Activated CD8-positive, alpha-beta memory T cell treated with anti-CD3 and anti-CD28 coated beads, Interleukin-2, amount 50 U/mL, for 24 hours (primary cell): Measurements from ENCODE around the gene ATP2B1.

Experiments
- DNase-seq: peaks from one replicate; pipeline ENCODE4 v3.0.0-alpha.2; 2020; ENCODE audit errors: extremely low read depth

Gene ATP2B1

DNA sequence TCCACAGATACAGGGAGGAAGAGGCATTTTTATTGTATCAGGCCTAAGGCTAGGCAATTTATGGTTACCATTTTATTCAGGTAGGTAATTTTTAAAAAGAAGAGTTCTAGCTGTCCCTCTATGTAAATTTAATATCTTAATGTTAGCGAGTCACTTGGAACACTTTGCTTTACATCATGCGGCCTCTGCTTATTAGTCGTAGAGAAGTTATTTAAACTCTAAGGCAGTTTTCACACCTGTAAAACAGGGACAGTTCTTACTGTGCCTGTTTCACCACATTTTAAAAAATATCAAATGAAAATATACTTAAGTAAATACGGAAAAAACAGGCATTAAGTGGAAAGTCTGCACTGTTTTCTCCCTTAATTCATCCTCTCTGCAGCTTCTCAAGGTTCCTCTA lies 111.4 kb downstream of the ATP2B1 start:
- DNase-seq = no peak

DNA sequence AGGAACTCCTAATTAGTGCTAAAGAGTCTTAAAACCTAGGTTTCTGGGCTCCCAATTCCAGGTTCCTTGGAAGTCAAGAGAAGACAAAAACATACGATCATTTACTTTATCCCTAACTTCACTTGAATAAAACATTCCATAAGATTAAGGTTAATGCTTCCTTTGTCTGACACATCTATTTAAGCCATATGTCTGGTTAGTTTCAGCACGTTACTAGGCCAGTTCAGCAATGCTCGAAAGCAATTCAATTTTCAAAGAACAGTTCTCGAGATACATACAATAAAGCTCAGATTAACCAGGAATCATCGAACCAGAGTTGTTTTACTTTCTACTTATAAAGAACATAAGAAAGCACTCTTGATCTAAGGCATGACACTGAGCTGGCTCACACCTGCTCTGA lies 114.8 kb downstream of the ATP2B1 start:
- no peak for DNase-seq

DNA sequence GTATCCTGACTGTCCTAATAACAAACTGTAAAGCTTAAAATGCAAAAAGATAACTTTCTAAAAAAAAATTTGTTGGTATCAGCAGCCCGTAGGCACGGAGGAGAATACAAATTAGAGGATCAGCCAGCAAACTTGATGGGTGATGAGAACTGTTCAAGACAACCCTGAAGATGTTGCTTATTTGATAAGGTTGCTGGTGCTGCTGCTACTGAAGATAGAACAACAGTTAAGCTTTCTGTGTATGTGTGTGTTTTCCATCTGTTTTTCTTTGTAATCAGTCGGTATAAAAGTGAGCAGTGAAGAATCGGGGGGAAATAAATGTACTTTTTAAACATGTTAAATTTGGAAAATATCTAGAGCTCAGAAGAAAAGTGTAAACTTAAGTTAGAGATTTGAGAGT lies 115.4 kb downstream of the ATP2B1 start:
- no peak for DNase-seq

DNA sequence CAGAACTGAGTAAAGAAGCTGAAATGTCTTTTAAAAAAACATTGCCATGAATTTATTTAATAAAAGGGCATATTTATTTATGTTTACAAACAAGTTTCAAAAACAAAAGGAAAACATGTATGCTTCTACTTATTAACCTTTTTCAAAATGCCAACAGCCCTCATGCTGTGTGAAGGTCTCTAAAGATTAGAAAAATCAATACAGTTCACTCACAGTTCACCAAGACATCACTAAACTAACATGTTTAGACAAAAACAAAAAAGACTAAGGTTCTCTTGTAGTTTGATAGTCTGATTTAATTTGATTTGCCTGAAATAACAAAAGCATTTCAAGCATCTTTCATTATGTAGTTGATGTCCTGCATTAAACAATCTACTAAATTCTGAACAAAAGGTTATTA lies 118.9 kb downstream of the ATP2B1 start:
- no peak for DNase-seq

DNA sequence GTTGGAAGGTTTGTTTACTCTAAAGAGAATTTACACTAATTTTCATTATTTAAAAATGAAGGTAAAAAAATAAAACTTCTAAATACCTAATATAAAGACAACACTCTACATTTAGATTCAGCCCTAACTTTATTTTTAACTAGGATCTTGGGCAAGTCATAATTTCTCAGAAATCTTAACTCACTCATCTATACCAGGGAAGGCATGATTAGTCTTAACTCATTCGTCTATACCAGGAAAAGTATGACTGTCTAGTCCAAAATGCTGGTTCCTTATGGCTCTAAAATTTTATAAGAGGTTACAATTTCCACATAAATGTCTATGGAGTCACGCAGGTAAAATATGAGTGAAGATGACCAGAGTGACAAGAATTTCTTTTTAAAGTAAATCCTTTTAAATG lies 130.1 kb downstream of the ATP2B1 start:
- DNase-seq = no peak

DNA sequence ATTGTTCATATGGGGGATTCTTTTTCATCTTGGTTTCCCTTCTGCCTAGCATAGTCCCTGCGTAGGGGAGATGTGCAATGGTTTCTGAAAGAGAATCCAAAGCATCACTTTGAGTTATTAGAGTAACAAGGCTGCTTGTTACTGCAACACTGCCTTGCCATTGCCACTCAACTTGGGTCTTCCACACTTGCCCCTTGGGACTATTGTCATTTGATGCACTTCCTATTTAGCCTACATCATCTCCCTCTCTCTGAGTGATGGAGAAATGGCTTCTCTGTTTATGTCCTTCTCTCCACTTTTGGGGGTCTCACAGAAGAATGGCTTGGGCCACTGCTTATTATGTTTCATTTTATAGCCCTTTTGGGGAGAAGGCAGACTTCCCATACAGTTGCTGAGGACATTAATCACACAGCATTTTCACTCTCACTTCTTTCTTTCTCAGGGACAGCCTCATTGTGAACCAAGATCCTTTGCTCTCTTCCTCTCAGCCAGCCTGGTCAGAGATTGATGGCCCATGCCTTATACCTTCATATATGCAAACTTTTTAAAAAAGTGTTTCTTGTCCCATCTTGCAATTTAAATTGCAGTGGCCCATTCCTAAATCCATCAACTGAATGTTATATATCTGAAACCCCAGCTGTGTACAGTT lies 131.9 kb downstream of the ATP2B1 start:
- DNase-seq = no peak

DNA sequence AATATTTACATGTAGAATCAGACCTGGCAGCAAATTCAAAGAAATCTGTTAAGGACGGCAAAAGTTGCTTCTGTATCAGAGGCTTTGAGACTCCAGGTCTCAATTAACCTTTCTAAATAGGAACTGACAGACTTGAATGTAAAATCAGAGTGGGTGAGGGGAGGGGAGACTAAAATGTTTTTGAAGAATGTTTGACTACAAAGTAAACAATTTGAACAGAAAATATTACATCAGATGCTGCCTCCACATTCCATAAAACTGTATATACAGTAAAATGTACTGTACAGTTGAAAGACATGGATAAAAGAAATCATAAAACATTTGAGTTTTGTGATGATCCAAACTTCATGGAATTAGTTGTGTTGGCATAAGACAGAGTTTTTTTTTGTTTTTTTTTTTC lies 133.3 kb downstream of the ATP2B1 start:
- no peak for DNase-seq

DNA sequence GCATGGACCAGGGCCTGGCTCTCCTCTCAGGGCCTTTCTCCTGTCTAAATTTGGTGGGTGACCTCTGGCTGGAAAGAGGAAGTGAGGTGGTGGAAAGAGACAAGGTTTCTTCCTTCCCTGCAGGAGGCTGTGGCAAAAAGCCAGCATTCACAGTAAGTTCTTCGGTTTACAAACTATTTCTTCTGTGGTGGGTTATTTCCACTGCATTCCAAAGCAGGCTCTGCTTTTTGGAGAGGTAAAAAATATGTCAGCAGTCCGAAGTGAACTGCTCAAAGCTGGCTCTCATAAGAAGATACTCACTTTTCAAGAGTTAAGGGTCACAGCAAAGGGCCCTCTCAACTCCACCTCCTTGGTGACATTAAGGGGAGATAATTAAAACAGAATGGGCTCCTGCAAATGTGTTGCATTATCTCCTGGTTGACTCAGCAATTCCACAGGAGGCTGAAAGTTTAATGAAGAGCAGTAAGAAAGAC lies 133.9 kb downstream of the ATP2B1 start:
- no peak for DNase-seq

DNA sequence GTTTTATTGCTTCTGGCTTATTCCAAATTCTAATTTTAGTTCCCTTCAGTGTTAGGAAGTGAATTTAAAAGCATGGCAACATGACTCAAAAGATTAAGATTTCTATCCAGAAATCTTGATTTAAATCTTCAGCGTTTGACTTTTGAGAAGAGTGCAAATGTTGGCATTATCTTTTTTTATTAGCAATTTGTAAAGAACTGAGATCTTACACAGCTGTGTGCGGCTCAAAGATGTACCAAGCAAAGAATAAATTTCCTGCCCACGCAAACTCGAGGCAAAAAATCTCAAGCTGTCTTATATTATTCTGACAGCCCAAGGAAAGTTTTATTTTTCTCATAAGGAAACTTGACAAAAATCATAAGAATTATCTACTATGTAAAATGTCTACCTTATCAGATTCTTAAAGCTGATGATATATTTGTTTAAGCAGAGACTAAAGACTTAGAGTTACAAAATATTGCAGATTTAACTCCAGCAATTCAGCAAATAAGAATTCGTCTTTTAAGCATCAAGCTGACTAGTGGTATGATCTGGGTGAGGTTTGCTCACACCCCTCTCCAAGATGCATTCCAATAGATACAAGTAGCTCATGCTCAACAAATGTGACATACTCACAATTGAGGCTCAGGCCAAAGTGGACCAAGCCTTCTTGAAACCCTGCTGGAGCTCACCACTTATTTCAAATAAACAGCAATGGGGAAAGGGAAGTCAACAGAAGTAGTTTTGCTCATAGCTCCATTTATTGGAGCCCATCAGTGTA lies 135.4 kb downstream of the ATP2B1 start:
- DNase-seq = no peak

DNA sequence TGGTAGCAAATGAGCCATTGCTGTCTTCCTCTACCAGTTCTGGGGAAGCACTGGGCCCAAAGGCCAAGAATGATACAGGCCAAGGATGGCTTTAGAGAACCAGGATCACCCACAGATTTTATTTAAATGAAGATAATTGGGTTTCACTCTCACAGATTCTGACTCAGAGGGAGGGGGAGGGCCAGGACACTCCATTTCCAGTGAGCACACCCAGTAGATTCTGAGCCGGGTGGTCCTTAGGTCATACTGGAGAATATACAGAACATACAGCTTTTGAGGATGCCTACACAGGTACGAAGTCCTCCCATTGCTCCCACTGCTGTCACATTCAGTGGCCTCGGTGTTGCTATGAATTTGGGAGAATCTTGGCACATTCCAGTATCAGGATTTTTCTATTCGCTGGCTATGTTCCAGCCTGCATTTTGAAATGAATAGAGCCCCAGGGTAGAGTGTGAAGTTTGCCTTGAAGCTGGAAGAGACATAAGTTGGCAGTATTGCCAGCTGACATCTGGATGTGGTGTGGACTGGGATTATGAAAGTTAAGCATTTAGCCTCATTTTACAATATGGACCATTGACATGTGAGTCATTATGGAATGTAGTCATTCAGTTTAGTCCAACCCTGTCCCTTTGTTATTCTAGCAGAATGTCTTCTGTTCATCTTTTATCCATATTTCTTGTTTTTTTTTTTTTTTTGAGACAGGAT lies 137.0 kb downstream of the ATP2B1 start:
- DNase-seq = no peak

DNA sequence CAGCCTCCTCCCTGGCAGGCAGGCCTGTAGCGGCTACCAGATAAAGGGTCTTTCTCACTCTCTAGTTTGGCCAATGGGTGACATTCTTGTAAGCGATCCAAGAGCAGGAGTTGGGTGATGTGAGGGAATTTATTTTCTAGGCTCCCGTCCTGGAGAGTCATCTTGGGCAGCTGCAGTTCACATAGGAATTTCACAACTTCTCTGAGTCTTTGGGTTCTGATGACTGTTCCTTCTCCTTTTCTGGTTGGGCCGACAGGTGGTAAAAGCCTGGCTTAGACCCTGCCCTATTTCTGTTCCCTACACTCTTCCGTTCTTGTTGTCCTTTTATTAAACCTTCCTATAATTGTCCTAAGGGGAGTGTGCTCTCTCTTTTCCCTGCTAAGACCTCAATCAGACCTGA lies 140.2 kb downstream of the ATP2B1 start:
- DNase-seq = no peak

DNA sequence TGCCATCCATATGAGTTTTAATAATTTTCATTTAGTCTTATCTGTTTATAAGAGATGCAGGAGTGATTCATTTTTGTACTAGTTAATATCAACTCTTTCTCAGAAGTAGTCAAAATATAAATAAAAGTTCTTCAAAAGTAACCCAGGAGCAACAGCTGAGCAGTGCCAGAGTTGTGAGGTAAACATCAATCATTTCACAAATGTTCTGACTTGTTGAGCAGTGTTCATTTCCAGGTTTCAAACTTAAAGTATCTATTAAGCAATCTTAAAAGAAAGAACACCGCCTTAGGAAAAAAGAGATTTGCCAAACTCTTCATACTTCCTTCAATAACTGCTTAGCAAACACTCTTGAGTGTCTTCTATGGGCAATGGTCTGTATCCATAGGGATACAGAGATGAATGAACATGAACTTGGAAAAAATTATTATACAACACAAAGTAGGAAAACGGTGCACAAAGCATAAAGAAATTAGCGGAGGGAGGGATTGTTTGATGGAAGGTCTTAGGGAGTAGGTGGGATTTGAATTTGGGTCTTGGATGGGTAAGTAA lies 140.9 kb downstream of the ATP2B1 start:
- no peak for DNase-seq

DNA sequence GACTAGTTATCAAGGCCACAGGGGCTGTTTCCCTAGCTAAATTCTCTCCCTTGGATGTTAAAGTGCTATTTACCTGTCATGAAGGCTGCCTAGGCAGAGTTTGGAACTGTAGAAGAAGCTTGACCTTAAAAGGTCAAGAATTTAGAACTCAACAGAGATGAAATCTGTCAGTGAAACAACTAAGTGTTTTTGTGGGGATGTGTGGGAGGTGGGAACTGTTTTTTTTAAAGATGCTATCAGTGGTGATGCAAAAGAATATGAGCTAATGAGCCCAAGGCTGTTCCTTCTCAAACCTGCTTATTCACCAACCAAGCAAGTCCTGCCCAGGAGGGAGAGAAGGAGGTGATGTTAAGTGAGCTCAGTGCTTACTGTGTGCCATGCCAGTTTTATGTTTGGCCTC lies 142.0 kb downstream of the ATP2B1 start:
- no peak for DNase-seq

DNA sequence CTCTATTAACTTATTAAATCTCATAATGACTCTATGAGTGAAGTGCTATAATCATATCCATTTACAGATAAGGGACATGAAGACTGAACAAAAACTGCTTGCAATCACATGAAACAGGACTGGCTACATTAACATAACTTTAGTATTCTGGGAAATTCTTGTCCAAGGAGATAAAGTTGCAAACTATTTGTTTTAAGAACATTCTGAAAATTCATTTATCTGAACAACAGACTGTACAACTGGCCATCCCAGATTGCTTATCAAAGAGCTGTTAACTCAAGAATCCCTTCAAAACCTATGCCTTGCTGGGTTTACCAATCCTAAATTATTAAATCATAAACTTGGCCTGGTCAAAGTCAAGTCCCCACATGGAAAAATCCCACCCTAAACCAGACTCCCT lies 143.6 kb downstream of the ATP2B1 start:
- no peak for DNase-seq

DNA sequence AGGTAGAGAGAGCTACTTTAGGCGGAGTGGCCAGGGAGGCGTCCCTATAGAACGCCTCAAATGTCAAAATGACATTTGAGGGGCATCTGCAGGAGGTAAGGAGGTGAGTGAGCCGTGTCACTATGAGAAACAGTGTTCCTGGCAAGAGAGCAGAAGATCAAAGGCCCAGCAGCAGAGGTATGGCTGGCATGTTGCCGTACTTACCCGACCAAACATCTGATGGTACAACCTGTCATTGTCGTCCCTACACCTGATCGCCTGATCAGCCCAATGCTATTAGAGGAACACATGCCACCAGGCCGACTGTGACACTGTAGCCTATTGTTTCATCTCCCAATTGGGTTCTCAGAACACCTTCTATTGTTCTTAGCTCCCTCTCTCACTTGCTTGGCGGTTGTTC lies 148.9 kb downstream of the ATP2B1 start:
- no peak for DNase-seq

DNA sequence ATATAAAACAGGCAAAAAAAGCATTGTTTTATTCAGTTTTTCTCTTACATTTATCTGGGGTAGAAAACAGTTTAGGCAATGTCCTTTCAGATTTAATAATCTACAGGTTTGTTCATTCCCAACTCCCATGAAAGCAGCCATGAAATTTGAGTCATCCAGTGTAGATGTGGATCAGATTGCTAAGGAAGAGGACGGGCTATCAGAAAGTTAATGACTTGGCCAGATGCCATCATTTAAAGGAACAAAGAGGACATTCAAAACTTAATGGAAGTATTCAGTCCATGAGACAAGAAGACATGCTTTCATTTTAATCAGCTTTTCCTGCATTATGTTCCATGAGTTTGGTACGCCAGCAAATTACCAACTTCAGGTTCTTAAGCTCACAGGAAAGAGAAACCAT lies 151.7 kb downstream of the ATP2B1 start:
- DNase-seq = no peak

DNA sequence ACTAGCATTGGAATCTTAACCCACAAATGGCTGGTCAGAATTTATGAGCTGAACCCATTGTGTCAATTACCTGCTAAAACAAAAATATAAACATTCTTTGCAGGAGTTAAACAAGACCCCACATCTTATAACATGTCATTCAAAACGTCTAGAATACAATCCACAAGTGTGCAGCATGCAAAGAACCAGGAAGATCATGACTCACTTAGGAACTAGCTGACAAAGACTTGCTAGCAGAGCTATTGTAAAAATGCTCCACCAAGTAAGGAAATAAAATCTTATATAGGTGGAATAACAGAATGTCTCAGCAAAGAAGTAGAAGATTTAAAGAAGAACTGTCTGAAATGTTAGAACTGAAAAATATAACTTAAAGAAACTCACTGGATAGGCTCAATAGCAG lies 156.3 kb downstream of the ATP2B1 start:
- DNase-seq = no peak

DNA sequence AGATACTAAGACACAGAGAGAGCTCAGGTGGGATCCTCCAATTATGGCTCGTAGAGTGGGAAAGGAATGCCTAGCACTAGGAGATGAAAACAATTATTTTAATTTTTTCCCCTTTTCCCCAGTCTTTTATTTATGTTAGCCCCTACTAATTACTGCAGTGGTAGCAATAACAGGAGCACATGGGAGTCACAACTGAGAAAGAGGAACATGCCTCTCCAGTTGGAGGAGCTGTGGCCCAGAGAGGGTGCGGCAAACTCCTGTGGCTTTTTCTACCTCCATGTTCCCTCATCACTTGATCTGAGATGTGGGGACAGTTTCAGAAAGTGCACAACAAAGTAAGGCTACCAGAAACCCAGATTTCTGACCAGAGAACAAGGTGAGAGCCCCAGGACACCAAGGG lies 156.9 kb downstream of the ATP2B1 start:
- DNase-seq = no peak

DNA sequence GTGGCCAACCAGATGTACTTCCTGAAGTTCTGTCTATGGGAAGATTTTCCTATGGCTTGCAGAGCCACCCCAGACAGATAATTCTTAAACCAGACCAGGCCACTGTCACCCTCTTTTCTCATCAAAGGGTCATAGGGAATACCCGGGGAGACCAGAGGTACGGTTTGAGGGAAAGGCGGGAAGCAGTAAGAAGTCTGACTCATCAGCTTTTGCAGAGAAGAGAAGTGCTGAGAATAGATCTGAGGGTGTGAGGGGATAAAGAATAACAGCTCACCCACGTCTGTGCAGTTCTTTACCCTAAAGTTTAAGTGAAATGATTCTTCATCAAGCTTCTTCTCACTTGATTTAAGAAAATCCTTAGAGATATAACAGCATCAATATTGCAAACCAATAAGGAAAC lies 161.5 kb downstream of the ATP2B1 start:
- DNase-seq = no peak

DNA sequence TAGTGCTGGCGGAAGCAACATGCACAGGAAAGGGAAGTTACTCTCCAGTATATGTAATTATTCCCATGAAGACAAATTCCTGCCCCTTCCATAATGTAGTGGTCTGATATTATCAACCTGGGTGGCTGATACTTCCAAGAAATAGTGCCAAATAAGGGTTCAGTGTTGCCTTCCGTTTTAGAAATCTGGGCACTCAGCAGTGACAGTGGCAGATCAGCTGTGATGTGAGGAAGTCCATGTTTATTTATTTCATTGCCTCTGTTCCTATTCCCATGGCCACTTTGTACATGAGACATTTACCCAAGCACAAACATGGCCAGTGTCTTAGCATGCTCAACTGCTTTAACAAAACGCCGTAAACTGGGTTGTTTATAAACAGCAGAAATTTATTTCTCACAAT lies 162.5 kb downstream of the ATP2B1 start:
- DNase-seq = no peak

DNA sequence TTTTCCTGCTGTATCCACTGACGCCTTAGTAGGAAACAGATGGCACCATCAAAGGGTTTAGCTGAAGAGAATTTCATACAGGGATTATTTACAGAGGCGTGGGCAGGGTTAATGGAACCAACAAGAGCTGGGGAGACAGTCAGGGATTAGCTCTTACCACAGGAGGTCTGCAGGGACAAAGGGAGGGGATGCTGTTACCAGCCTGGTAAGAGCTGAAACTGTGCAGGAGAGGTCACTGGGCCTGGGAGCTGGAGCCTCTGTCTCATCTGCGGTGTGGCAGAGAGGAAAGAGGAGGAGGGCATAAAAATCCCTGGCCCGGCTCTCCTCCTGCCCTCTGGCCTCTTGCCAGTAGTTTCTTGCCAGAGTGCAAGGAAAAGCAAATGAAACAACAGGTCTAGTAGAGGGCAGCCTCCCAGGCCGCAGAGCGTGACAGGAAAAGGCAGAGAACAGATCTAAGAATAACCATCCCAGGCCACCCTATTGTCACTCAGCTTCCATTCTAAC lies 163.9 kb downstream of the ATP2B1 start:
- DNase-seq = no peak

DNA sequence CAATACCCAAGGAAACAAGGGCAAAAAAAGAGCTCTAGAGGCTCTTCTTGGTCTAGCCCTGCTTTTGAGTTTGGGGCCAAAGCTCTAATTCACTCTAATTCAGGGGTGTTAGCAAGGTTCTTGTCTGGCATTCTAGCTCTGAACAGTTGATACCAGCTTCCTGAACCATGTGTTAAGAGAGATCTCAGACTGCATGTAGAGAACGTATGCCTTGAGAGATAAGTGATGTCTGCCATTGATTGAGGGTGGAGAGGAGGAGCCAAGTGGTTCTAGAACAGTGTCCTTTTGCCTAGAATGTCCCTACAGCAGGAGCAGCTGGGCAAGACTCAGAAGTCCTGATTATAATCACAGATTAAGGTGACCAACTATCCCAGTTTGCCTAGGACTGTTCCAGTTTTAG lies 164.6 kb downstream of the ATP2B1 start:
- DNase-seq = no peak
